A172 (cell line): ENCODE results near the gene FAM180B. TPM values are rescaled to one million over a fixed set of nuclear protein-coding genes. Genes with fewer than 3 reads are reported as not detected.
"Not testable (repeated sequence)": the region's sequence is repeated elsewhere in the genome, so short reads cannot be mapped to it uniquely, and the experiment has no call there.

ENCODE experiments used
- DNase-seq: peaks from one replicate; pipeline ENCODE4 v3.0.0-alpha.2; 2015; ENCODE audit warnings: low spot score
- total RNA-seq: library from RNA; depleted of rRNA; stranded (reverse); fragments of >200 nt; shearing (Covaris generic); gene quantifications from 2 replicates; pipeline ENCODE4 v1.2.3, GENCODE V29; 2014; rRNA removed

Gene FAM180B
- total RNA-seq, 1 experiment from 2014 or later: not detected

- no peak for DNase-seq
Observed at GRCh38 chr11:47595029-47595428, 8.6 kb downstream of the FAM180B start.

GRCh38 chr11:47595967-47596366 lies 9.5 kb downstream of the FAM180B start:
- DNase-seq: no peak

GRCh38 chr11:47599902-47600301 lies 13.4 kb downstream of the FAM180B start:
- DNase-seq: no peak

GRCh38 chr11:47603295-47603694 lies 16.8 kb downstream of the FAM180B start:
- DNase-seq: no peak

GRCh38 chr11:47605921-47606320 lies 19.4 kb downstream of the FAM180B start:
- DNase-seq: no peak

- DNase-seq: no peak
Observed at GRCh38 chr11:47606731-47607130, 20.3 kb downstream of the FAM180B start.

GRCh38 chr11:47607380-47607779 lies 20.9 kb downstream of the FAM180B start:
- peak; percentile 20 for DNase-seq

- no peak for DNase-seq
Observed at GRCh38 chr11:47609675-47610074, 23.2 kb downstream of the FAM180B start.

- no peak for DNase-seq
Observed at GRCh38 chr11:47611348-47611794, 24.9 kb downstream of the FAM180B start.

GRCh38 chr11:47615249-47615648 lies 28.8 kb downstream of the FAM180B start:
- no peak for DNase-seq

GRCh38 chr11:47616726-47617416 lies 30.4 kb downstream of the FAM180B start:
- peak; percentile 43 for DNase-seq

GRCh38 chr11:47617417-47617809 lies 30.9 kb downstream of the FAM180B start:
- DNase-seq: no peak

- DNase-seq: no peak
Observed at GRCh38 chr11:47620836-47621378, 34.4 kb downstream of the FAM180B start.

GRCh38 chr11:47626234-47626633 lies 39.8 kb downstream of the FAM180B start:
- no peak for DNase-seq

GRCh38 chr11:47628026-47628425 lies 41.5 kb downstream of the FAM180B start:
- no peak for DNase-seq

GRCh38 chr11:47631473-47631872 lies 45.0 kb downstream of the FAM180B start:
- DNase-seq: peak; percentile 14

GRCh38 chr11:47636331-47636730 lies 49.9 kb downstream of the FAM180B start:
- DNase-seq: not testable (repeated sequence)

Other genes starting within 250 kb of the FAM180B start
- not detected in 2 replicates for gene MYBPC3, start 234.0 kb upstream of the FAM180B start, total RNA-seq
- 0.10 TPM in 1 of 2 replicates, not detected in the other for gene SPI1, start 208.1 kb upstream of the FAM180B start, total RNA-seq
- gene SLC39A13, start 178.1 kb upstream of the FAM180B start, total RNA-seq: 103 and 108 TPM in 2 replicates
- 435 and 665 TPM in 2 replicates for gene PSMC3, start 160.2 kb upstream of the FAM180B start, total RNA-seq
- gene RAPSN, start 137.5 kb upstream of the FAM180B start, total RNA-seq: not detected in 2 replicates
- gene CELF1, start 33.5 kb upstream of the FAM180B start, total RNA-seq: 94.7 and 115 TPM in 2 replicates
- gene PTPMT1, start 21.1 kb upstream of the FAM180B start, total RNA-seq: 225 and 253 TPM in 2 replicates
- gene KBTBD4, start 7.7 kb upstream of the FAM180B start, total RNA-seq: 44.7 and 60.4 TPM in 2 replicates
- 152 and 165 TPM in 2 replicates for gene NDUFS3, start 7.6 kb upstream of the FAM180B start, total RNA-seq
- not detected in 2 replicates for gene C1QTNF4, start 7.7 kb downstream of the FAM180B start, total RNA-seq
- 250 and 254 TPM in 2 replicates for gene MTCH2, start 55.9 kb downstream of the FAM180B start, total RNA-seq
- gene AGBL2, start 128.7 kb downstream of the FAM180B start, total RNA-seq: 1.8 and 2.8 TPM in 2 replicates
- 32.9 and 33.4 TPM in 2 replicates for gene FNBP4, start 180.7 kb downstream of the FAM180B start, total RNA-seq